Spleen (tissue), 13 donors: ENCODE data around the gene CYB561. TPM values are rescaled to one million over a fixed set of nuclear protein-coding genes. Genes with fewer than 3 reads are reported as not detected.
A peak's percentile ranks its signal among the peaks of the same experiment; 100 is the strongest.

Experiments used
- DNase-seq: peaks from one replicate; pipeline ENCODE4 v3.0.0-alpha.2; 2020
- H3K27ac ChIP-seq, 8 donors: fragments of 200-600 bp; sonication (generic) in 7 of 8; 1 replicate in 4 of 8; 2 replicates in 4 of 8; pipeline versions ENCODE4 v1.5.0 to v1.8.0; 2016 to 2021; ENCODE audit warnings: inconsistent platforms in 4 of 8, mild to moderate bottlenecking in 4 of 8, moderate library complexity in 1 of 8
- H3K27me3 ChIP-seq, 7 donors: fragments of 200-600 bp; sonication (generic) in 6 of 7; replicated peaks in 1 of 7; 1 replicate in 4 of 7; 2 replicates in 3 of 7; pipeline versions ENCODE4 v1.5.0 to v1.8.0; 2016 to 2021; ENCODE audit warnings: inconsistent platforms in 3 of 7, mild to moderate bottlenecking in 1 of 7
- H3K36me3 ChIP-seq, 6 donors: fragments of 200-600 bp; sonication (generic) in 5 of 6; 1 replicate in 4 of 6; 2 replicates in 2 of 6; pipeline versions ENCODE4 v1.5.0 to v1.8.0; 2016 to 2021; ENCODE audit warnings: inconsistent platforms in 2 of 6
- H3K4me1 ChIP-seq, 6 donors: fragments of 200-600 bp; sonication (generic) in 5 of 6; 1 replicate in 3 of 6; 2 replicates in 3 of 6; pipeline versions ENCODE4 v1.5.0 to v1.8.0; 2016 to 2021; ENCODE audit warnings: inconsistent platforms in 3 of 6
- H3K4me3 ChIP-seq, 8 donors: fragments of 200-600 bp; sonication (generic) in 7 of 8; 1 replicate in 4 of 8; 2 replicates in 4 of 8; pipeline versions ENCODE4 v1.5.0 to v1.8.0; 2016 to 2021; ENCODE audit warnings: inconsistent platforms in 4 of 8, mild to moderate bottlenecking in 4 of 8, moderate library complexity in 2 of 8
- H3K9me3 ChIP-seq, 8 donors: fragments of 200-600 bp; sonication (generic) in 7 of 8; 1 replicate in 4 of 8; 2 replicates in 4 of 8; pipeline versions ENCODE4 v1.5.0 to v1.8.0; 2016 to 2021; ENCODE audit warnings: inconsistent platforms in 4 of 8
- POLR2A ChIP-seq, 3 donors: fragments of 450-650 bp; IDR thresholded peaks; one replicate each; pipeline ENCODE4 v1.5.1; 2017; ENCODE audit warnings: antibody characterized with exemption in 3 of 3, mild to moderate bottlenecking in 1 of 3
- POLR2AphosphoS5 ChIP-seq, 3 donors: sonication (generic); formaldehyde crosslinking; IDR thresholded peaks; one replicate each; pipeline ENCODE4 v1.5.1; 2017; ENCODE audit warnings: antibody characterized with exemption in 3 of 3
- WGBS, 5 donors: extraction: QIAGEN DNeasy Blood & Tissue Kit in 3 of 5; methylation state at CpG; one replicate each; pipeline versions ENCODE4 v1.1.5 to v1.1.7; 2013 to 2018; 5-methylcytosine and 5-hydroxymethylcytosine counted together
- intact Hi-C: fragments of 100-400 bp; cut with DNase I; formaldehyde crosslinking; loops from one replicate; pipeline ENCODE4 v1.15.0; 2023; ENCODE audit warnings: low total_unique reads
- long read RNA-seq, 2 donors: transcript quantifications; one replicate each; lab custom pipeline, GENCODE V29; 2026
- polyA plus RNA-seq, 3 donors: library from polyadenylated mRNA; stranded (reverse); fragments of 200-250 nt; gene quantifications; one replicate each; pipeline ENCODE4 v1.2.1, GENCODE V29; 2013
- total RNA-seq, 7 donors: library from RNA; depleted of rRNA in 3 of 7; stranded (reverse); fragments of >200 nt in 3 of 7; fragmentation: NEBNext Ultra II Directional in 4 of 7; extraction: Animal tissue kit (Norgen Biotek cat#: 25700) in 4 of 7; gene quantifications; one replicate each; pipeline versions ENCODE4 v1.1.0 to v1.2.1, GENCODE V29; 2016 to 2021
- TF ChIP-seq, protein P1 (sequence below), 11 experiments: fragments of 200-600 bp in 7 of 11; fragments of 450-650 bp in 4 of 11; sonication (generic) in 4 of 11; IDR thresholded peaks in 8 of 11; conservative IDR thresholded peaks in 3 of 11; 1 replicate in 7 of 11; 2 replicates in 4 of 11; pipeline versions ENCODE4 v1.4.0 to v1.8.0; 2016 to 2021; ENCODE audit warnings: antibody characterized with exemption in 11 of 11, inconsistent platforms in 4 of 11, mild to moderate bottlenecking in 1 of 11
- donor health status: healthy with polysubstance abuse.
- donor health status: DM: no; HTN: no; CAD: no; lungs with moderate emphysema.
- donor health status: DM: no; HTN: no; CAD: no.
- donor health status: Bipolar disorder and iron deficiency.
- donor health status: healthy.
- donor health status: DM: no; HTN: no; CAD: no.
- donor health status: DM: yes; HTN: yes; CAD: no.

The CYB561 gene, protein sequence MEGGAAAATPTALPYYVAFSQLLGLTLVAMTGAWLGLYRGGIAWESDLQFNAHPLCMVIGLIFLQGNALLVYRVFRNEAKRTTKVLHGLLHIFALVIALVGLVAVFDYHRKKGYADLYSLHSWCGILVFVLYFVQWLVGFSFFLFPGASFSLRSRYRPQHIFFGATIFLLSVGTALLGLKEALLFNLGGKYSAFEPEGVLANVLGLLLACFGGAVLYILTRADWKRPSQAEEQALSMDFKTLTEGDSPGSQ
- 10 to 100 TPM; 10.1 to 36.4 (median 13.6) TPM for total RNA-seq
- 1 to 10 TPM; 2.6 to 6.6 (median 4.0) TPM for polyA plus RNA-seq
- long read RNA-seq, donor 1, partial matches to known transcripts, result 0 of 1 reads
- long read RNA-seq, donor 1, other reads (novel, unspliced or antisense), result 0 of 1 reads
- long read RNA-seq, donor 2, partial matches to known transcripts, result 0 of 5 reads
- long read RNA-seq, donor 2, other reads (novel, unspliced or antisense), result 0 of 5 reads

GRCh38 chr17:63445954-63446752 lies at the start of gene CYB561:
TSS of gene CYB561 (minus strand) at chr17:63446306. CDS start at chr17:63437547, 8,759 bp downstream.
- Histone ChIP-seq H3K27ac (peak within 1 kb of the TSS; percentile 60 to 90 (median 82)), H3K27me3 (peaks cover 0 to 27% (median 0%) of the 10 kb centered on the region in 7 donors), H3K4me3 (peak within 1 kb of the TSS; percentile 54 to 88 (median 66)), H3K9me3 (no peaks in the 10 kb centered on the region), H3K36me3 (no peaks in the 10 kb centered on the region), H3K4me1 (peaks cover 13 to 47% (median 30%) of the 10 kb centered on the region in 6 donors)
- 0 to 4% (median 1%) methylated on average over 24 to 99 of the region's 99 CpGs for WGBS, 5 donors
- peak; percentile 91 for DNase-seq
- intact Hi-C loops, result no loop called here
- TF ChIP-seq, protein P1, sequence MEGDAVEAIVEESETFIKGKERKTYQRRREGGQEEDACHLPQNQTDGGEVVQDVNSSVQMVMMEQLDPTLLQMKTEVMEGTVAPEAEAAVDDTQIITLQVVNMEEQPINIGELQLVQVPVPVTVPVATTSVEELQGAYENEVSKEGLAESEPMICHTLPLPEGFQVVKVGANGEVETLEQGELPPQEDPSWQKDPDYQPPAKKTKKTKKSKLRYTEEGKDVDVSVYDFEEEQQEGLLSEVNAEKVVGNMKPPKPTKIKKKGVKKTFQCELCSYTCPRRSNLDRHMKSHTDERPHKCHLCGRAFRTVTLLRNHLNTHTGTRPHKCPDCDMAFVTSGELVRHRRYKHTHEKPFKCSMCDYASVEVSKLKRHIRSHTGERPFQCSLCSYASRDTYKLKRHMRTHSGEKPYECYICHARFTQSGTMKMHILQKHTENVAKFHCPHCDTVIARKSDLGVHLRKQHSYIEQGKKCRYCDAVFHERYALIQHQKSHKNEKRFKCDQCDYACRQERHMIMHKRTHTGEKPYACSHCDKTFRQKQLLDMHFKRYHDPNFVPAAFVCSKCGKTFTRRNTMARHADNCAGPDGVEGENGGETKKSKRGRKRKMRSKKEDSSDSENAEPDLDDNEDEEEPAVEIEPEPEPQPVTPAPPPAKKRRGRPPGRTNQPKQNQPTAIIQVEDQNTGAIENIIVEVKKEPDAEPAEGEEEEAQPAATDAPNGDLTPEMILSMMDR (IDR thresholded peaks at IDR 0.05 in 8 of 11, conservative IDR thresholded peaks at IDR 0.05 in 3 of 11), result peak in 8 of 11 experiments; percentile 13 to 70 (median 64)
- TF ChIP-seq POLR2AphosphoS5 (IDR thresholded peaks at IDR 0.05) (peak; percentile 30 to 48 (median 34)), POLR2A (IDR thresholded peaks at IDR 0.05) (no peak)

DNA sequence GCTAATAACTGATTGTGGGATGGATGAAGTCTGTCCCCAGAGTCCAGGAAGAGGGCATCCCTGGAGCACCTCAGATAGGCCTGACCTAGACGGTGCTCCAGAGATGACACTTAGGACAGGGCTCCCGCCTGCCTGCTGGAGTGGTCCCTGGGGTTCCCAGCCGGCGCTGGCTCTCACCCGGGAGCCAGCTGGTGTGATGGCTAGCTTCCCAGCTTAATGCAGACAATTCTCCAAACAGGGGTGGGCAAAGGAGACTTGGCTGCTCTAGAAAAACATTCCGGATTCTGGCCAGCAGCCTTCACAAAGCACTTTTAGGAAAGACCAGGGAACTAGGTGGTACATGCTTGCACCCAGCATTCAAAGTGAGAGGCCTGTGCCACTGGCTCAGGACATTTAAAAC lies 49.4 kb upstream of the CYB561 start:
- Histone ChIP-seq H3K4me3 (no peak overlapping the region), H3K27ac (no peak overlapping the region), H3K9me3 (no peaks in the 10 kb centered on the region), H3K4me1 (no peaks in the 10 kb centered on the region), H3K36me3 (no peaks in the 10 kb centered on the region), H3K27me3 (peaks cover 0 to 25% (median 0%) of the 10 kb centered on the region in 7 donors)
- WGBS, 5 donors, result 74 to 90% (median 87%) methylated on average over 6 of the region's 6 CpGs
- TF ChIP-seq, protein P1 (IDR thresholded peaks at IDR 0.05 in 8 of 11, conservative IDR thresholded peaks at IDR 0.05 in 3 of 11), result no peak
- TF ChIP-seq POLR2A (IDR thresholded peaks at IDR 0.05) (no peak), POLR2AphosphoS5 (IDR thresholded peaks at IDR 0.05) (no peak)
- no peak for DNase-seq
- intact Hi-C loops, result no loop called here

DNA sequence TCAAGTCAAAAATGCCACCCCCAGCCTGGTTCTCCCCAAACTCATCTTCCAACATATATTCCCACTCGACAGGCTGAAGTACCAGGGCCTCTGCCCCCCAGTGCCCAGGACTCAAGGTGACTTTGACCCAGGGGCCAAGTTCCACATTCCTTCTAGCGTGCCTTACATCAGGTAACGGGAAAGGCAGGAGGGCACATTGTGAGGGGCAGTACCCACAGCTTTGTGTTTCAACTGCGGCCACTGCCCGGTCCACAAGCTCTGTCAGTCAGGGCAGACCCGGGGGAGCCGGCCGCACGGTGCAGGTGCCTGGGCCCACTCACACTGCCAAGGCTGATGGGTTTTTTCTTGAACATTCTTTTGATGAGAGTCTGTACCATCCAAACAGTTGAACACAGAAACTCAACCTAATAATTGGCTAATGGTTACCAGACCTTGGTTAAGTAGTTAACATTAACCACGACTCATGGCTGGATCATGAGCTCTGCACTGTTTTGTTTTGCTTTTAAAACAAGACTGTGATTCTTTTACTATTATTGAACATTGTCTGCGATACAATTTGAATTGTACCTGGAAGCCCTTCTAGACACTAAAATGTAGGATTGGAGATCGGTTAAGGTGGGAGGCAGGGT lies 48.3 kb upstream of the CYB561 start:
- TF ChIP-seq POLR2A (IDR thresholded peaks at IDR 0.05), result no peak
- TF ChIP-seq, protein P1 (IDR thresholded peaks at IDR 0.05 in 8 of 11, conservative IDR thresholded peaks at IDR 0.05 in 3 of 11), result no peak
- no peak for TF ChIP-seq POLR2AphosphoS5 (IDR thresholded peaks at IDR 0.05)
- 89 to 92% (median 91%) methylated on average over 8 to 12 of the region's 12 CpGs for WGBS, 5 donors
- Histone ChIP-seq H3K9me3 (no peaks in the 10 kb centered on the region), H3K36me3 (no peaks in the 10 kb centered on the region), H3K27me3 (peaks cover 0 to 14% (median 0%) of the 10 kb centered on the region in 7 donors), H3K27ac (no peak overlapping the region), H3K4me1 (no peaks in the 10 kb centered on the region), H3K4me3 (no peak overlapping the region)
- intact Hi-C loops, result no loop called here
- DNase-seq, result no peak
